NCI-H2196 treated with DMSO at 0.1 percent for 48 hours (cell line): Measurements from ENCODE around the gene CD1C.
"Not testable (repeated sequence)": the region's sequence is repeated elsewhere in the genome, so short reads cannot be mapped to it uniquely, and the experiment has no call there.

Experiments used
- DNase-seq: peaks from one replicate; lab custom pipeline; 2025; ENCODE audit not compliant: unreplicated experiment; lab: John Stamatoyannopoulos, UW

The CD1C gene

DNA sequence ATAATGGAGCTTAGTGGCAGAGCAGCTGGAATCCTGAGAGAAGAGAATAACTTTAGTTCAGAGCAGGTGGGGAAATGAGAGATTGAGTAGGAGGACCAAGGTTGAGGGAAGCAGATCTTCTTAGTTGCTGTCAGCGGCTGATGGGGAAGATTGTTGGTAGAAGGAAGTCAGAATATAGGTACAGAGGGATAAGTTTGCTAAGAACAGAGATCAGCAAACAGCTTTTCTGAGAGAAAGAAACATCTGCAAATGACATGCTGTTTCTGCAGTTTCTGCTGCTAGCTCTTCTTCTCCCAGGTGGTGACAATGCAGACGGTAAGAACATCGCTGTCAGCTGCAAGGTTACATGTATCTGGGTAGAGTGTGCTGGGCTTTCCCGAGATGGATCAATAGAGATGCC lies at the start of gene CD1C:
CD1C (plus strand) TSS at position 113 of the 400 bp plus-strand sequence; CDS start at position 255, 142 bp downstream.
- DNase-seq: no peak

DNA sequence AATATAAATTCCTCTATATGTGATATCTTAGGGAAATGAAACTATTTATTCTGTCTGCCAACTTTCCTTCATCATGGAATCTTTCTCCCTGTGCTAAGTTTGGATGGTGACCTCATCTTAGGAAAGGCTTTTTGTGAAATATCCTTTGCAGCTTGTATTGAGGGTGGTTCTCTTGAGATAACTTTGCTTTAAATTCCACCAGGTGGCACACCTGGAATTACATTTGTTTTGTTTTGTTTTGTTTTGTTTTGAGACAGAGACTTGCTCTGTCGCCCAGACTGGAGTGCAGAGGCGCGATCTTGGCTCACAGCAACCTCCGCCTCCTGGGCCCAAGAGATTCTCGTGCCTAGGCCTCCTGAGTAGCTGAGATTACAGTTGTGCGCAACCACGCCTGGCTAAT lies 43.1 kb upstream of the CD1C start:
- no peak for DNase-seq

DNA sequence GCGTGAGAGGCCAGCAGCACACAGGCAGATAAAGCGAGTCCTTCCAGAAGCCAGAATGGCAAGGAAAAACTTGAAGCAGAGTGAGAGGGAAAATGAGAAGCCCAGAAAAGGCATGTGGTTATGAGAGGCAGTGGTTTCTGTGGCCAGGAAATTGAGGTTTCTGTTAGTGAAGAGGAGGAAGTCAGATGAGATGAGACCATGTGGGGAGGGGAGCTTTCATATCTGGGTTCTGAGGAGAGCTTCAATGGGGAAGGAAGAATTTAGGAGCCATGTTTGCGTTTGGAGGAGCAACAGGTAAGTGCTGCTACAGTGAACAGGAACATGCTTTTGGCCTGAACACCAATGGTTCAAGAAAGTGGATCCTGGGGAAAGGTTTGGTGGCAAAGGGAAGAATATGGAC lies 41.6 kb upstream of the CD1C start:
- DNase-seq: no peak

DNA sequence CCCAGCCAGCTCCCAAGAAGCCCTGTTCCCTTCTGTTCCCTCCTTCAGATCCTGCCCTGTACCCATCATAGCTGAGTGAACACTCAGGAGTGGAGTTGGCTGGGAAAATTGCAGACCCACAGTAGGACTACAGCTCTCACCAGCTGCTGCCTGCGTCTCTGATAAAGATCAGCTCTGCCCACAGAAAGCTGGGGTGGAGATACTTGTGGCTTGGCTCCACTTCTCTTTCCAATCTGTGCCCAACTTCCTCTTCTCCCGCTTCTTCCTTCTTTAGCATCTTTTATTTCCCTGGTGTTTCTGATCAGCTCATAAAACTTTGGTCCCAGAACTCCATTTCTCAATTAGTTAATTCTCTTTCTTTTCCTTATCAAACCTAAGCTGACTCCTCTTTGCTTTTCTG lies 41.0 kb upstream of the CD1C start:
- no peak for DNase-seq

DNA sequence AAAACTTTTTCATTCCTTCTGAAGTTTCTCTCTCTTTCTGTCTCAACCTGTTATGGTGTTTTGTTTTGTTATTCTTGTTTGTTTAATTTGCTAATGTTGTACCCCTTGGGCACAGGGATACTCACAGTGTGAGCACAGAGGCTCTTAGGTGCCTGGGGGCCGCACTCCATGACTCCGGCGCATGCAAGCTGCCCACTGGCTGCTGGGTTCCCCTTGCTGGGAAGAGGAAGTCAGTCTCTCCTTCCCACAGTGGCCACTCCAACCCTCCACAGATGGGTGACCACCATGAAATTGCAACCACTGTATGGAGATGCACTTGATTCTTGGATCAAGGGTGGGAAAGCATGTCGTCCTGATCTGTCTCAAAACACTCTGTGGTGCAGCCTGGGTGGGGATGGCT lies 40.1 kb upstream of the CD1C start:
- DNase-seq: no peak

DNA sequence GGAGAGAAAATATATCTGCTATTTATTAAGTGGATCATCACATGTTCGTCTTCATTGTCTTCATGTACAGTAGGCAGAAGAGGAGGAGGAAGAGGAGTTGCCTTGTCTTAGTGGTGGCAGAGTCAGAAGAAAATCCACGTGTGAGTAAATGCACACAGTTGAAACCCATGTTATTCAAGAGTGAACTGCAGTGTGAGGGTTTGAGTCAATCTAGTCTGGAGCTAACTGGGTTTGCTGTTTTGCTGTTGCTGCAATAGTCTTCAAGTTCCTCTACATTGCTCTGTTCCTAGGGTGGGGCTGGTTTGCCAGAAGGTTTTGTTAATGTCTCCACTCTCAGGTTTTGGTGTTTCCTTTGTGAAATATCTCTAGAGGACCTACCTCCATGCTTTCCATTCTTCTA lies 38.6 kb upstream of the CD1C start:
- DNase-seq: no peak

DNA sequence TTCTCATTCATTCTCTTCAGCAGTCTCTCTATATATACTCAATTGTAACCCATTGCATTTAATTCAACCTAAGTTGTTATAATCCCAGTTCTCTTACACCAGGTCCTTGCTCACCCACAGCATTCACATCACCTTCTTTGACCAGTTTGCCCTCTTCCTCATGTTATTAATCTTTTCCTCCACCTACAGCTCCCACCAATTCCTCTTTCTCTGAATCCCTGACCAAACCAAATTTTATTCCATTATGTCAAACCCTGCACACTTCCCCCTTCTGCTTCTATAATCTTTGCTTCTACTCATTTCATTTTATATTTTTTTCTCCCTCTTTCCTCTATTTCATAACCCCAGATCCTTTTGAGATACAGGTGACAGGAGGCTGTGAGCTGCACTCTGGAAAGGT lies 34.1 kb upstream of the CD1C start:
- DNase-seq: no peak

DNA sequence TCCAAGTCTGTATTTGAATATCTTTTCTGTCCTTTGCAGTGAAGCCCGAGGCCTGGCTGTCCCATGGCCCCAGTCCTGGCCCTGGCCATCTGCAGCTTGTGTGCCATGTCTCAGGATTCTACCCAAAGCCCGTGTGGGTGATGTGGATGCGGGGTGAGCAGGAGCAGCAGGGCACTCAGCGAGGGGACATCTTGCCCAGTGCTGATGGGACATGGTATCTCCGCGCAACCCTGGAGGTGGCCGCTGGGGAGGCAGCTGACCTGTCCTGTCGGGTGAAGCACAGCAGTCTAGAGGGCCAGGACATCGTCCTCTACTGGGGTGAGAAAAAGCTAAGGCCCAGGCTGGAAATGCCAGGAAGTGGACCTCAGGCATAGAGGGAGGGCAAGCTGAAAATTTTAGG lies 33.0 kb upstream of the CD1C start:
- DNase-seq: not testable (repeated sequence)

DNA sequence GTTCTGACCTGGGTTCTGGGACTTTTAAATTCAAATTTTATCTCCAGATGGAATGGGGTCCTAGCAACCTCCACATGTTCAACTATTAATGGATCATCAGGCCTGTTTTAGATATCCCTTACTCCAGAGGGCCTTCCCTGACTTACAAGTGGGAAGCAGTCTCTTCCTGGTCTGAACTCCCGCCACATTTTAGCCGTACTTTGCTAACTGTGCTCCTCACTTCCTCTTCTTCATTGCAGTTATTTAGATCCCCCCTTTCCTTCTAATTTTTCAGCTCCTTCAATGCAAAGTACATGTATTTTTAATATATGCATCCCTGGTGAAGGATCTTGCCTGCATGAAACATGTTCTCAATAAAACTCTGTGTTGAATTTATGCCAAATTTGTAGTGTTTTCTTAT lies 31.8 kb upstream of the CD1C start:
- DNase-seq: no peak

DNA sequence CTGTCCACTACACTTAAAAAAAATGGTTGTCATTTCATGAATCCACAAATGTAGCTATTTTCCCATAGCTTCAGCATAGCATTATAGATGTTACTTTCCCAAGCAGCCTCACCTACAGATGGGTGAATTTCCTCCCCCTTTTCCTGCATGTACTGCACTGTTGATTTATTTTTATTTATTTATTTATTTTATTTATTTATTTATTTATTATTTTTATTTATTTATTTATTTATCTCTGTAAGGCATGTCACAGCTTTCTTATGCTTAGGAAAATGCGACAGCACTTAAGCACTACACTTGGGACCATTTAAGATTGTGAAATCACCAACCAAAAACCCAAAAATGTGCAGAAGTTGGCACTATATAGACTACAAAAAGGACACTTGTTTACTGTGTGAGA lies 30.6 kb upstream of the CD1C start:
- DNase-seq: no peak

DNA sequence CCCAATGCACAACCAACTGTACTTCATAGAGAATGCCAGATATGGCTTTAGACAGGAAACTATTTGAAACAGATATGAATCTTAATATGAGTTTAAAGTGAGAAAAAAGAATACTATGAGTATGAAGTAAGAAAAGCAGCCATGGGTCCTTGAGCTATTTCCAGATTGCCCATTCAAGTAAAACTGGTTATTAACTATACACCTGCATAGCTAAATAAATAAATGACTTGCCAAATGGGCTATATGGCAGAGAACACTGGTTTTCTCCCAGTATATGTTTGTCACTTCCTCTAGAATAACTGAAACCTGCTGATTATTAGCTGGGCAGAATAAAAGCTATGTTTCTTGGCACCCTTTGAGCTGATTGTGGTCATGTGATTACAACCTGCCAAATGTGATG lies 17.0 kb upstream of the CD1C start:
- DNase-seq: no peak

DNA sequence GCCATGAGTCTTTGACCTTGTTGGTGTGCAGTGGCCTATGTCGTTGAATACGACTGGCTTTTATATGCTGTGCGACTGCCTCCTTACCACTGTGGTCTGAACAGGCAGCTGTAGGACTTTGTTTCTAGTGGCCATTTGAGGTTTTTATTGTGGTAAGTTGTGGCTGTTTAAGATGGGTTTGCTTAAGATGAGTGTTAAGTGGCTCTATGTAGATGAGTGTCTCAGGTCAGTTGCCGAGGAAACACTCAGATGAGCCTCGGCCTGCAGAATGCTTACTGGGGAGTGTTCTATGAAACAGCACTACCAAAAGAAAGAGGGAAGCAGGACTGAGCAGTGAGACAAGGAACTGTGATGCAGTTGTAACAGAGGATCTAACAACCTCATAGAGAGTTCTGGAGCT lies 14.9 kb upstream of the CD1C start:
- no peak for DNase-seq

DNA sequence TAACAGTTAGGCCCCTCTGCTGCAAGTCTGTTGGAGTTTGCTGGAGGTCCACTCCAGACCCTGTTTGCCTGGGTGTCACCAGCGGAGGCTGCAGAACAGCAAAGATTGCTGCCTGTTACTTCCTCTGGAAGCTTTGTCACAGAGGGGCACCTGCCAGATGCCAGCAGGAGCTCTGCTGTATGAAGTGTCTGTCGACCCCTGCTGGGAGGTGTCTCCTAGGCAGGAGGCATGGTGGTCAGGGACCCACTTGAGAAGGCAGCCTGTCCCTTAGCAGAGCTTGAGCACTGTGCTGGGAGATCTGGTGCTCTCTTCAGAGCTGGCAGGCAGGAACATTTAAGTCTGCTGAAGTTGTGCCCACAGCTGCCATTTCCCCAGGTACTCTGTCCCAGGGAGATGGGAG lies 7.3 kb upstream of the CD1C start:
- DNase-seq: not testable (repeated sequence)

DNA sequence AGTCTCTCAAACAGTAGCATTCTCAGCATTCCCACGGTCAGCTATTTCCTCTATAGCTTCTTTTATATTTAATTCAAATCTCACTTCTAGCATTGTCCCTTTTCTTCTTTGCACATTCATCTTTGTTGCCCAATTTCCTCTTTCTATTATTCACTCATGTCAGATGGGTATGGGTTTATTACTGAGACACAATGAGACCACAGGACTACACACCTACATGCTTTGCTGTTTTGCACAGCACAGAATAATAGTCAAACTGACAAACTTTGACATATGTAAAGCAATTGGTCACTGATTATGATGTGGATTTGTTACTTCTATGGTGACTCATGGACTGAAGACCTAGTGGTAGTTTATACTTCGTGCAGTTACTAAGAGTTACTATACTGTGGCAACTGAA lies 5.8 kb upstream of the CD1C start:
- DNase-seq: no peak

DNA sequence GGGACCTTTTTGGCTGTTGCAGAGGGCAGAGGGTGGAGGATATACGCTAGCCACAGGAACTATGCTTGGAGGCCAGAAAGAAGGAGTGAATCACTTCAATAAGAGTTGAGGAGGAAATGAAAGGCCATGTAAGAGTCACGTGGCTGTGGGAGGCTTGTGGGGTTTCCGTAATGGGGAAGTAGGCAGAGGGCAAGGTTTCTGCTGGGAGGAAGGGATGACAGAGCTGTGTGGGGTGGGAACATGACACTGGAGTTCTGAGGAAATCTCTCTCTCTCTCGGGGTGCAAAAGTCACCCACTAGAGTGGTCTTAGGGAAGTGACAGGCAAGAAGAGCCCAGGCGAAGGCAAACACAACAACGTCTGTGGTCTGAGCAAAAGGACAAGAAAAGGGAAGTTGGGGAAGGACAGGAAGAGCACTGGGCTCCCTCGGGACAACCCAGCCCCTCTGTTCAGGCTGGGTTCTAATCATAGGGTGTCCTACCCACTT lies 3.9 kb upstream of the CD1C start:
- DNase-seq: no peak

DNA sequence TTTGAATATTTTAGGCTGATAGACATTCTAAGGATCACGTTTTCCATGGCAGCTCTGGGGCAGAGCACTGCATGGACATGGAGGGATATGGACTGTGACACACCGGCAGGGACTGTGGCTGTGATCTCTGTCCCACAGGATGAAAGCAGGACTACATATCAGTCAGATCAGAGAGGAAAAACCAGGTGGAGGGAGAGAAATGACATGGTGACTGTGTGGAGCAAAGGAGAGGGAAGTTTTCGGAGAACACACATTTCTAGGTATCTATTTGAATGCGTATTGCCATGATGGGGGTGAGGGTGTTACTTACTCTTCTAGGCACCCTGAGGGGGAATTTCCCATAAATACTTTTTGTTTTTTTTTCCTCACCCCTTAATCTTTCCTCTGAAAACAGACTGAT lies 3.2 kb upstream of the CD1C start:
- DNase-seq: no peak

DNA sequence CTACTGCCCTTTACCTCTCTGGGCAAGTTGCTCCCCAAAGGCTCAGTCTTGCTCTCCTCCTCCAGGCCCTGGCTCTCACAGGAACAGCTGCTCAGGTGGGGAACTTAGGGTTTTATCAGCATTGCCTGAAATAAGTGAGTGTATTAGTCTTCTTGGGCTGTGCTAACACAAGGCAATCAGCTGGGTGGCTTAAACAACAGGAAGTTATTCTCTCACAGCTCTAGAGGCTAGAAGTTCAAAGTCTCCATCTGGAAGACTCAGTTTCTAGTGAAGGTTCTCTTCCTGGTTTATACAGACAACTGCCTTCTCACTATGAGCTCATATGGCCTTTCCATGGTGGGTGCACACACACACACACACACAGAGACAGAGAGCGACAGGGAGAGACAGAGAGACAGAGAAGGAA lies 2.8 kb upstream of the CD1C start:
- no peak for DNase-seq

DNA sequence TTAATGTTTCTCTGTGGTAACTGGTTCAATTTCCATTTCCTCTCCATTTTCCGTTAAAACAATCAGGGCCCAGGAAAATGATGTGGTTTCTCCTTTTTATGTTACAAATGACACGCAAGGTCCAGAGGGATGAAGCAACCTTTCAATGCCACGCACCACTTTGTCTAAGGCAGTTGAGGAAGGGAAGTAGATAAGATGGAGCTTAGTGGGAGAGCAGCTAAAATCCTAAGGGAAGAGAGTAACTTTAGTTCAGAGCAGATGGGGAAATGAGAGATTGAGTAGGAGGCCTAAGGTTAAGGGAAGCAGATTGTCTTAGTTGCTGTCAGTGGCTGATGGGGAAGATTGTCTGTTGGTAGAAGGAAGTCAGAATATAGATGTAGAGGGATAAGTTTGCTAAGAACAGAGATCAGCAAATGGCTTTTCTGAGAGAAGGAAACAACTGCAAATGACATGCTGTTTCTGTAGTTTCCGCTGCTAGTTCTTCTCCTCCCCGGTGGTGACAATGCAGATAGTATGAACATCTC lies 660 bp downstream of the CD1C start:
- no peak for DNase-seq

DNA sequence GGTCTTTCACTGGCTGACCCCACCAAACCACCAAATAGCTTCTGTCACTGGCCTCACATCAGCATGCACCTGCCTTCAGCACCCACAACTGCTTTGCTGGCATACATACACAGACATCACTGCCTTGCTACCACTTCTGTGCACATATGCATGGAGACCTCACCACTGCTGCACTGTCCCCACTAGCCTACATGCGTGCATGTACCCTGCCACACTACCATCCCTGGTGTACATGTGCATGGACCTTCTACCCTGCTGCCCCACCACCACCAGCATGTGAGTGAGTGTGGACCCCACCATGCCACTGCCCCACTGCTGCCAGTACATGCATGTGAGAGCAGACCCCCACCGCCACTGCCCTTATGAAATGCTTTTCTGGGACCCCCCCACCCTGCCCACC lies 6.1 kb downstream of the CD1C start:
- no peak for DNase-seq

DNA sequence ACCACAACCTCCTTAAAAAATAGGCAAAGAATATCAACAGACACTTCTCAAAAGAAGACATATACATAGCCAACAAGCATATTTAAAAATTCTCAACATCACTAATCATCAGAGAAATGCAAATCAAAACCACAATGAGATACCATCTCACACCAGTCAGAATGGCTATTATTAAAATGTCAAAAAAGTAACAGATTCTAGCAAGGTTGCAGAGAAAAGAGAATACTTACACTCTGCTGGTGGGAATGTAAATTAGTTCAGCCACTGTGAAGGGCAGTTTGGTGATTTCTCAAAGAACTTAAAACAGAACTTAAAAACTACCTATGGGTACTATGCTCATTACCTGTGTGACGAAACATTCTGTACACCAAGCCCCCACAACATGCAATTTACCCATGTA lies 20.9 kb downstream of the CD1C start:
- no peak for DNase-seq

DNA sequence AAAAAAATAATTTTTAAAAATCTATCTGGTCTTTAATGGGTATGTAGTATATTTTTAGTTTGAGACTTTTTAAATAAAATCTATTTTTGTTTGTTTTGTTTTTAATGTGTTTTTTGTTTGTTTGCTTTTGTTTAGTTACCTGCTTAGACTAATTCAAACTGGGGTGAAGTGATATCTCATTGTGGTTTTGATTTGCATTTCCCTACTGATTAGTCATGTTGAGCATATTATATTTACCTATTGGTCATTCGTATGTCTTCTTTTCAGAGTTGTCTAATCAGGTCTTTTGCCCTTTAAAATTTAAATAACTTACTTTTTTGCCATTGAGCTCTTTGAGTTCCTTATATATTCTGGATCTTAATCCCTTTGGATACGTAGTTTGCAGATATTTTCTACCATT lies 21.3 kb downstream of the CD1C start:
- DNase-seq: no peak

DNA sequence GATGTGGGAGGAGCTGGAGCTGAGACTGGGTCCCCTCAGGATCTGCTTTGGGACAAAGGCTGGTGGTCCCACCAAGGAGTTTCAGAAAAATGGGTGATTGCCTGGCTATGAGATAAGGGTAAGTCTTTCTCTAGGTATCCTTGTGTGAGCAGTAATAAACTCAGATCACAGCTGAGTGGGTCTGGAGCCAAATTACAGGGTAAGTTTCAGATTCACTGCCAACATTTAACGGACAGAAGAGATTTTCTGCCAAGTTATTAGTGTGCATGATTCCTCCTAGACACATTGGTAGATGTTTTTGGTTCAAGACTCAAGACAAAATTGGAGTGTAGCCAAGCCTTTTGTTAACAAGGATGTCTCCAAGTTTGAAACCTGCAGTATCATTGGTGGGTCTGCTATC lies 34.1 kb downstream of the CD1C start:
- DNase-seq: no peak

DNA sequence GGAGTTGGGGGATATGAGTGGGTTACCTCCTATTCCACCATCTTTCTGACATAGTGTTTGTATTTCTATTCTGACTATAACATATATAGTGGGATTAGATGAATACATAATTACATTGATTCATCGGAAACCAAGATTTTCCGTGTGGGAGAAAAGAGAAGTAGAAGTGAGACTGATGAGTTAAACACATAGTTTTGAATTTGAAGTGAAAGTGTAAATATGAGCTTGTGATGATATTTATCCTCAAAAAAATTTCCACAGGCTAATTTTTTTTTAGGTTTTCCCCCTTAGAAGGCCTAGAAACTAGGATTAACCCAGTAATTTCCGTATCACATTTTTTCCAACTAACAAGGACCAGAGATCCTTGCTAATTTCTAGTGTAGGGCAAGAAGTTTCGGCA lies 34.7 kb downstream of the CD1C start:
- DNase-seq: no peak

DNA sequence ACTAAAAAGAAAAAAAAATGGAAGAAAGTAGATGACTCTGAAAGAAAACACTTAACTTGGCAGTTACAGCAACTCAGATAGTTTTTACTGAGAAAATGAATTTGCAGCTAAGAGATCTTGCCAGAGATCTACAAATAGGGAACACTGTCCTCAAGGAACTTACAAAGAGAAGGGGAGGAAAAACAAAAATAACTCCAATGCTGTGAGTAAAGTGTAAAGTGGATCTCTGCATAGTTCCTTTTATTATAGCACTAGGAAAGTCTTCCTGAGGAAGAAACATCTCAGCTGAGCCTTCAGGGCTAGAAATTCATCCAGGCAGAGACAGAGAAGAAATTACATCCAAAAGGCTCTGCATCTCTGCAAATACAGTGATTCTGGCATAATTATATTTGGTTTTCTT lies 37.8 kb downstream of the CD1C start:
- no peak for DNase-seq
